Testis (tissue), 3 donors: Measurements from ENCODE around the gene TREX2. TPM values are rescaled to one million over a fixed set of nuclear protein-coding genes. Genes with fewer than 3 reads are reported as not detected.

Experiments used
- DNase-seq: peaks from one replicate; pipeline ENCODE4 v3.0.0-alpha.2; 2019
- H3K27ac ChIP-seq, 2 donors: fragments of 200-600 bp; sonication (generic); one replicate each; pipeline ENCODE4 v1.5.1; 2019
- H3K27me3 ChIP-seq: fragments of 200-600 bp; sonication (generic); one replicate; pipeline ENCODE4 v1.5.1; 2019
- H3K36me3 ChIP-seq: fragments of 200-600 bp; sonication (generic); one replicate; pipeline ENCODE4 v1.5.1; 2017; ENCODE audit warnings: low read depth; ENCODE audit errors: missing control alignments
- H3K4me1 ChIP-seq: fragments of 200-600 bp; sonication (generic); one replicate; pipeline ENCODE4 v1.5.1; 2019
- H3K4me3 ChIP-seq, 2 donors: fragments of 200-600 bp; sonication (generic); one replicate each; pipeline ENCODE4 v1.5.1; 2017 to 2019
- H3K9me3 ChIP-seq: fragments of 200-600 bp; sonication (generic); one replicate; pipeline ENCODE4 v1.5.1; 2017
- POLR2A ChIP-seq: fragments of 450-650 bp; IDR thresholded peaks from one replicate; pipeline ENCODE4 v1.6.1; 2017; ENCODE audit warnings: antibody characterized with exemption, mild to moderate bottlenecking, moderate library complexity
- WGBS, 2 donors: methylation state at CpG; one replicate each; pipeline ENCODE4 v1.1.5; 2018; 5-methylcytosine and 5-hydroxymethylcytosine counted together
- intact Hi-C: fragments of 100-400 bp; cut with DNase I; formaldehyde crosslinking; loops from one replicate; pipeline ENCODE4 v1.15.1; 2023; ENCODE audit warnings: low total_unique reads
- polyA plus RNA-seq: library from polyadenylated mRNA; stranded (reverse); fragments of 350-450 nt; fragmentation: Illumina TruSeq; extraction: RNeasy Lipid Tissue Mini Kit (QIAGEN cat#74804); gene quantifications from one replicate; pipeline ENCODE4 v1.2.3, GENCODE V29; 2014; ENCODE audit warnings: low read depth, low replicate concordance; ENCODE audit not compliant: insufficient read depth
- small RNA-seq, 2 donors: library from RNA; depleted of rRNA; stranded (forward); fragments of <200 nt; gene quantifications; one replicate each; pipeline ENCODE3, GENCODE V24; 2016
- total RNA-seq, 2 donors: library from RNA; depleted of rRNA; stranded (reverse); fragments of >200 nt; gene quantifications; one replicate each; pipeline ENCODE4 v1.2.3, GENCODE V29; 2016
- TF ChIP-seq, protein P1 (sequence below), 3 experiments: fragments of 450-650 bp in 2 of 3; fragments of 200-600 bp in 1 of 3; sonication (generic) in 1 of 3; IDR thresholded peaks; one replicate each; pipeline ENCODE4 v1.5.1; 2016 to 2019; ENCODE audit warnings: antibody characterized with exemption in 3 of 3, mild to moderate bottlenecking in 2 of 3, moderate library complexity in 1 of 3

Gene TREX2
- total and polyA plus RNA-seq, 3 donors from 2014 or later: 0.51 to 7.5 (median 4.0) TPM

DNA sequence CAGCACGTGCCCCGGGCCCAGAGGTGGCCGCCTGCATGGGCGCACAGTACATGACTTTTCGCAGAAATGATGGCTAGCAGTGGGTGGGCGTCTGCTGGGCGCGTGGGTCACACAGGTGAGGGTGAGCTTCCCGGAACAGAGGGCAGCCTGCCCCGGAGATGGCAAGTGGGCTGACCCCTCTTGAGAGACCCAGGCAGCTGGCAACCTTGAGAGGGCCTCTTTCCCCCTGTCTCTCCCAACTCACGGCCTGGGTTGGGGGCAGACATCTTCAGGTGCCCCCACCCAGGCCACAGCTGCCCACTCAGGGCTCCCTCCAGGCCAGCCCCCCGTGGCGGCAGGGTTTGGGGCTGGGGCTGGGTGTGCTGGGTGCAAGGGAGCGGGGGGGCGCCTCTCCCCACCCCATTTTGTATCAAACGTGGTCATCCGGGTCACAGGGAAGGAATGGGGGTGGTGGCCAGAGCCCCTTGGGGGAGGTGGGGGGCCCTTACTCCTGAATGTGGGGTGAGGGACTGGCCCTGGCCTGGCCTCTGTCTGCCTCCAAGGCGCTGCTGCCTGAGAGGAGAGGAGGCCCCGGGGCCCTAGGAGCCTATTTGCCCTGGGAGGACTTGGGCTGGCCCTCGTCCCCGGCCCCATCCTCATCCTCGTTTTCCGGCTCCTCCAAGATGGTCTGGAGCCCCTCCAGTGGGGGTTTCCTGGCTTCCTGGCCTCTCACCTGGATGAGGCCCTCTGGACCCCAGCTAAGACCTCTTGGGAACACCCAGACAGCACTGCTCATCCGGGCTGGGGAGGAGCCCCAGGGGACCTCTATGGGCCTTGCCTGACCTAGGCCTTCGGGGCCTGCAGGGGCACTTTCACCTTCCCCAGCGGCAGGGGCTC is 49.3 kb downstream of the TREX2 start:
- H3K9me3 ChIP-seq: no peaks in the 10 kb centered on the region
- no peak overlapping the region for H3K4me3 ChIP-seq
- DNase-seq: no peak
- WGBS, 2 donors: 88 to 92% methylated on average over 5 to 17 of the region's 26 CpGs
- no peak overlapping the region for H3K27ac ChIP-seq
- TF ChIP-seq, protein P1, sequence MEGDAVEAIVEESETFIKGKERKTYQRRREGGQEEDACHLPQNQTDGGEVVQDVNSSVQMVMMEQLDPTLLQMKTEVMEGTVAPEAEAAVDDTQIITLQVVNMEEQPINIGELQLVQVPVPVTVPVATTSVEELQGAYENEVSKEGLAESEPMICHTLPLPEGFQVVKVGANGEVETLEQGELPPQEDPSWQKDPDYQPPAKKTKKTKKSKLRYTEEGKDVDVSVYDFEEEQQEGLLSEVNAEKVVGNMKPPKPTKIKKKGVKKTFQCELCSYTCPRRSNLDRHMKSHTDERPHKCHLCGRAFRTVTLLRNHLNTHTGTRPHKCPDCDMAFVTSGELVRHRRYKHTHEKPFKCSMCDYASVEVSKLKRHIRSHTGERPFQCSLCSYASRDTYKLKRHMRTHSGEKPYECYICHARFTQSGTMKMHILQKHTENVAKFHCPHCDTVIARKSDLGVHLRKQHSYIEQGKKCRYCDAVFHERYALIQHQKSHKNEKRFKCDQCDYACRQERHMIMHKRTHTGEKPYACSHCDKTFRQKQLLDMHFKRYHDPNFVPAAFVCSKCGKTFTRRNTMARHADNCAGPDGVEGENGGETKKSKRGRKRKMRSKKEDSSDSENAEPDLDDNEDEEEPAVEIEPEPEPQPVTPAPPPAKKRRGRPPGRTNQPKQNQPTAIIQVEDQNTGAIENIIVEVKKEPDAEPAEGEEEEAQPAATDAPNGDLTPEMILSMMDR (IDR thresholded peaks at IDR 0.05): no peak
- TF ChIP-seq POLR2A: no peak
- no peaks in the 10 kb centered on the region for H3K4me1 ChIP-seq
- no peaks in the 10 kb centered on the region for H3K27me3 ChIP-seq
- H3K36me3 ChIP-seq: no peaks in the 10 kb centered on the region
- intact Hi-C loops: no loop called here

- Histone ChIP-seq H3K27ac (no peak overlapping the region), H3K27me3 (no peaks in the 10 kb centered on the region), H3K4me1 (no peaks in the 10 kb centered on the region), H3K4me3 (no peak overlapping the region), H3K9me3 (no peaks in the 10 kb centered on the region), H3K36me3 (no peaks in the 10 kb centered on the region)
- WGBS, 2 donors: 92% methylated on average over 3 to 24 of the region's 26 CpGs
- intact Hi-C loops: no loop called here
- TF ChIP-seq POLR2A: no peak
- TF ChIP-seq, protein P1 (IDR thresholded peaks at IDR 0.05): no peak
- no peak for DNase-seq
These were observed 50.1 kb downstream of the TREX2 start for GRCh38 chrX:153395613-153396319.

- DNase-seq: no peak
- Histone ChIP-seq H3K4me3 (no peak overlapping the region), H3K27me3 (no peaks in the 10 kb centered on the region), H3K9me3 (no peaks in the 10 kb centered on the region), H3K4me1 (no peaks in the 10 kb centered on the region), H3K36me3 (no peaks in the 10 kb centered on the region), H3K27ac (no peak overlapping the region)
- intact Hi-C loops: no loop called here
- TF ChIP-seq, protein P1 (IDR thresholded peaks at IDR 0.05): no peak
- no peak for TF ChIP-seq POLR2A
- WGBS, 2 donors: 52 to 57% methylated on average over 13 of the region's 13 CpGs
These were observed 51.2 kb downstream of the TREX2 start for GRCh38 chrX:153394612-153395011.

Small RNA genes within 50 kb of the gene (small RNA-seq; reads per million reads assigned to genes)
- gene RN7SL667P: 0 reads per million in 2 donors

Other genes with a start within 250 kb of the TREX2 start
- gene PNMA6F, start 124.3 kb downstream of the TREX2 start, total RNA-seq: 1 to 10 TPM in 1 of 2 donors, under 1 TPM in 1; 0.79 to 1.2 TPM
- 0.84 TPM for gene PNMA6F, start 124.3 kb downstream of the TREX2 start, polyA plus RNA-seq
- gene ZNF275, start 111.9 kb downstream of the TREX2 start, total RNA-seq: 10 to 100 TPM; 58.4 to 65.0 TPM
- 28.7 TPM for gene ZNF275, start 111.9 kb downstream of the TREX2 start, polyA plus RNA-seq
- 10 to 100 TPM in 1 of 2 donors, 1 to 10 TPM in 1; 9.7 to 24.2 TPM for gene PNMA6E, start 44.7 kb downstream of the TREX2 start, total RNA-seq
- gene PNMA6E, start 44.7 kb downstream of the TREX2 start, polyA plus RNA-seq: 13.3 TPM
- 1 to 10 TPM; 2.2 to 3.4 TPM for gene ZFP92, start 34.6 kb downstream of the TREX2 start, total RNA-seq
- 2.1 TPM for gene ZFP92, start 34.6 kb downstream of the TREX2 start, polyA plus RNA-seq
- 10 to 100 TPM; 34.0 to 35.2 TPM for gene HAUS7, start 24.5 kb upstream of the TREX2 start, total RNA-seq
- 18.0 TPM for gene HAUS7, start 24.5 kb upstream of the TREX2 start, polyA plus RNA-seq
- gene BGN, start 48.9 kb upstream of the TREX2 start, total RNA-seq: 10 to 100 TPM; 42.3 to 76.5 TPM
- gene BGN, start 48.9 kb upstream of the TREX2 start, polyA plus RNA-seq: 174 TPM
- gene ATP2B3, start 71.6 kb upstream of the TREX2 start, total RNA-seq: 1 to 10 TPM in 1 of 2 donors, under 1 TPM in 1; 0.16 to 1.2 TPM
- gene ATP2B3, start 71.6 kb upstream of the TREX2 start, polyA plus RNA-seq: 0.73 TPM
- gene CCNQ, start 153.1 kb upstream of the TREX2 start, total RNA-seq: 10 to 100 TPM; 26.9 to 27.6 TPM
- 19.6 TPM for gene CCNQ, start 153.1 kb upstream of the TREX2 start, polyA plus RNA-seq
- 10 to 100 TPM in 1 of 2 donors, 1 to 10 TPM in 1; 6.2 to 10.2 TPM for gene DUSP9, start 201.1 kb upstream of the TREX2 start, total RNA-seq
- gene DUSP9, start 201.1 kb upstream of the TREX2 start, polyA plus RNA-seq: 2.5 TPM
- 10 to 100 TPM; 41.0 to 51.5 TPM for gene PNCK, start 227.8 kb upstream of the TREX2 start, total RNA-seq
- 19.9 TPM for gene PNCK, start 227.8 kb upstream of the TREX2 start, polyA plus RNA-seq
- 100 to 1,000 TPM in 1 of 2 donors, 10 to 100 TPM in 1; 91.3 to 107 TPM for gene SLC6A8, start 241.9 kb upstream of the TREX2 start, total RNA-seq
- 73.5 TPM for gene SLC6A8, start 241.9 kb upstream of the TREX2 start, polyA plus RNA-seq